ENCODE measurements around the gene SLC27A5. TPM values are rescaled to one million over a fixed set of nuclear protein-coding genes. Genes with fewer than 3 reads are reported as not detected.

The SLC27A5 gene
- total and polyA plus RNA-seq, 9 of the 15 experiments (the other 6 are each of a cell fraction or from before 2014, with no cell fraction given) = 42.2 to 318 (median 64.7) TPM

DNA sequence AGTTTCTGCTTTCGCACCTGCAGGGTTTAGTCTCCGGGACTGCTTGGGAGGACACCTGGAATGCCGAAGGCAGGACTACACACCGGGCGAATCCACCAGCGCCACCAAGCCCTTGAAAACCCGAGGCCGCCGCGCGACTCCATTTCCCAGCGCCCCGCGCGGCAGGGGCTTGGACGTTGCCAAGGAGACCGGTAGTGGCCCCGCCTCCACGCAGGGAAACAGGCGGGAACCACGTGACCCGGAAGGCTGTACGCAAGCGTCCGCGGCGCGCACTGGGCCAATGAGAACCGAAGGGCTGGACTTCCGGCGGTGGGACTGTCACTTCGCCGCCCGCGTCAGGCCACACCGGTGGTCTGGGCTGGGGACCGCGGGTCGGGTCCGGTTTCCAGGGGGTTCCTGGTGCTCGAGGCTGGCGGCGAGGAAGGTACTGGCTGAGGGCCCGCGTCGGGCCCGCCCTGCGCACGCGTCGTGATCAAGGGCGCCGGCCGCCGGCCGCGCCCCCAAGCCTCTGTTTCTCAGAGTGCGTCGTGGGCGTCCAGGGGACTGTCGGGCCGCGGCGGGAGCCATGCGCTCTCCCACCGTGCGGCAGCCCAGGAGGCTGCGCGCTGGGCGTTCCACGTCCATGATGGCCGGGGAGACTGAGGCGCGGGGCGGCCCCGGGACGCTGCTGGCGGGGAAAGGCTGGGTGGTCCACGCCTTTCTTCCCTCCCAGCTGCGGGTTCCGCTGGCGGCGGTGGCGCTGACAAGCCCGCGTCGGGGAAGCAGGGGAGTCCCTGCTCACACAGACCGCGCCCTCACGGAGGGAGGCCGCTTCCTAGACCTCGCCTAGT, 44.8 kb downstream of the SLC27A5 start, which contains the start of gene ZNF324:
TSS of gene ZNF324 (plus strand) at position 321 of the 830 bp plus-strand sequence. CDS start 2,106 bp downstream, outside the sequence.
- Histone ChIP-seq H3K79me2 (ENCODE audit: control insufficient read depth, insufficient read depth, low read length) (peaks cover 26% of the 10 kb centered on the region), H3K9ac (ENCODE audit: insufficient read depth in 1 of 2, low read depth in 2 of 2, low read length in 2 of 2) (peak within 1 kb of the TSS; percentile 74 to 97), H3K9me1 (ENCODE audit: control insufficient read depth, insufficient read depth, low read length) (peaks cover 14% of the 10 kb centered on the region), H3K4me1 (replicated peaks in 1 of 2; ENCODE audit: control insufficient read depth in 2 of 2, insufficient read depth in 2 of 2, low read length in 2 of 2) (peaks cover 10 to 24% of the 10 kb centered on the region in 2 experiments; a peak in 4 of 5 replicates), H3K27ac (ENCODE audit: extremely low read depth, low read depth, low read length) (peak within 1 kb of the TSS; percentile 58), H3K36me3 (ENCODE audit: control insufficient read depth, insufficient read depth, low read length) (peaks cover 24% of the 10 kb centered on the region; the same call in 2 of the 3 replicates), H2AFZ (ENCODE audit: low read depth, low read length) (peak within 1 kb of the TSS; percentile 98), H3K27me3 (ENCODE audit: control insufficient read depth in 2 of 2, insufficient read depth in 2 of 2, low read length in 2 of 2) (no peaks in the 10 kb centered on the region), H3K9me3 (replicated peaks; ENCODE audit: control insufficient read depth, insufficient read depth, low read depth, low read length) (no peaks in the 10 kb centered on the region), H4K20me1 (replicated peaks; ENCODE audit: control insufficient read depth, insufficient read depth, low read length) (no peaks in the 10 kb centered on the region), H3K4me3 (peak within 1 kb of the TSS; percentile 71), H3K4me2 (ENCODE audit: insufficient read depth, low read length) (peak within 1 kb of the TSS; percentile 92)
- ChIA-PET POLR2A (interaction anchor here (0.6 to 1.3 kb wide), 5 partner anchors 9 to 104 kb away, joined by 3 to 6 read pairs (median 4); partner anchors contain the start of genes ZNF324B, ZNF446 and ZNF497), CTCF (ENCODE audit: low intra/inter-chr PET ratio) (no interaction called here)
- under 1% methylated on average over 78 of the region's 92 CpGs for WGBS (ENCODE audit: insufficient coverage, low coverage, missing lambda C conversion rate)
- no TSS peak for BruUV-seq (replicated peaks)
- DNase-seq (ENCODE audit: extremely low read depth in 1 of 4, low spot score in 3 of 4) (peak; percentile 95 to 99 (median 97)), FAIRE-seq (peak; percentile 98), ATAC-seq (peak; percentile 97)
- intact Hi-C loops (cut with micrococcal nuclease) = loop anchor here (5.0 kb wide), 1 partner anchor 60 kb away; the partner anchor contains the start of gene ZNF584
- in situ Hi-C loops (cut with MboI) = no loop called here
- TF ChIP-seq TARDBP (IDR thresholded peaks at IDR 0.05) (peak; percentile 29; the same call in 1 of the 2 replicates), SMAD3 (CRISPR knock-in tag; conservative IDR thresholded peaks at IDR 0.05) (no peak), FOXJ2 (tag; IDR thresholded peaks at IDR 0.05) (peak; percentile 94), MED1 (CRISPR knock-in tag; IDR thresholded peaks at IDR 0.05; ENCODE audit: borderline replicate concordance) (no peak), THAP12 (CRISPR knock-in tag; IDR thresholded peaks at IDR 0.05) (no peak), COPS2 (conservative IDR thresholded peaks at IDR 0.05) (no peak), NELFE (IDR thresholded peaks at IDR 0.05; ENCODE audit: insufficient read depth, insufficient read length) (no peak), FUS (optimal IDR thresholded peaks at IDR 0.05; ENCODE audit: low read depth, low read length) (peak; percentile 92), HLTF (IDR thresholded peaks at IDR 0.05) (no peak), TAF9B (IDR thresholded peaks at IDR 0.05; ENCODE audit: partially characterized antibody) (no peak), TOE1 (IDR thresholded peaks at IDR 0.05; ENCODE audit: borderline replicate concordance) (peak; percentile 99), TOE1 (CRISPR knock-in tag; IDR thresholded peaks at IDR 0.05; ENCODE audit: borderline replicate concordance, low read depth) (no peak), ZFX (CRISPR knock-in tag; IDR thresholded peaks at IDR 0.05) (peak; percentile 57), NR2C1 (IDR thresholded peaks at IDR 0.05) (no peak), NR2C1 (tag; IDR thresholded peaks at IDR 0.05) (no peak), PKNOX1 (IDR thresholded peaks at IDR 0.05) (peak; percentile 74; the same call in 1 of the 2 replicates), GABPA (tag; conservative IDR thresholded peaks at IDR 0.05; ENCODE audit: low read depth) (peak; percentile 93)
- TF ChIP-seq, protein P1, sequence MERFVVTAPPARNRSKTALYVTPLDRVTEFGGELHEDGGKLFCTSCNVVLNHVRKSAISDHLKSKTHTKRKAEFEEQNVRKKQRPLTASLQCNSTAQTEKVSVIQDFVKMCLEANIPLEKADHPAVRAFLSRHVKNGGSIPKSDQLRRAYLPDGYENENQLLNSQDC (CRISPR knock-in tag; IDR thresholded peaks at IDR 0.05) = no peak

Data from K562 (cell line).